ENCODE measurements around the gene CDH24. TPM values are rescaled to one million over a fixed set of nuclear protein-coding genes. Genes with fewer than 3 reads are reported as not detected.

CDH24 gene
- polyA plus RNA-seq, 2 of the 4 experiments (the other 2 are of a cell fraction) = 4.8 to 5.1 TPM

- TF ChIP-seq HMGXB4 (CRISPR knock-in tag; IDR thresholded peaks at IDR 0.05; ENCODE audit: borderline replicate concordance) (no peak), CBX8 (IDR thresholded peaks at IDR 0.05) (no peak), CHD2 (IDR thresholded peaks at IDR 0.05; ENCODE audit: low read length, partially characterized antibody) (no peak), ZFP36 (IDR thresholded peaks at IDR 0.05; ENCODE audit: borderline replicate concordance, partially characterized antibody) (no peak), HDAC2 (IDR thresholded peaks at IDR 0.05) (no peak), MYC (IDR thresholded peaks at IDR 0.05; ENCODE audit: borderline replicate concordance, low read length) (no peak), PHF8 (IDR thresholded peaks at IDR 0.05; ENCODE audit: borderline replicate concordance, low read depth) (no peak)
- TF ChIP-seq, protein P1, sequence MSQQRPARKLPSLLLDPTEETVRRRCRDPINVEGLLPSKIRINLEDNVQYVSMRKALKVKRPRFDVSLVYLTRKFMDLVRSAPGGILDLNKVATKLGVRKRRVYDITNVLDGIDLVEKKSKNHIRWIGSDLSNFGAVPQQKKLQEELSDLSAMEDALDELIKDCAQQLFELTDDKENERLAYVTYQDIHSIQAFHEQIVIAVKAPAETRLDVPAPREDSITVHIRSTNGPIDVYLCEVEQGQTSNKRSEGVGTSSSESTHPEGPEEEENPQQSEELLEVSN (IDR thresholded peaks at IDR 0.05; ENCODE audit: borderline replicate concordance, low read depth) = no peak
Observed at GRCh38 chr14:23057757-23058653, 685 bp upstream of the CDH24 start (continued).

DNA sequence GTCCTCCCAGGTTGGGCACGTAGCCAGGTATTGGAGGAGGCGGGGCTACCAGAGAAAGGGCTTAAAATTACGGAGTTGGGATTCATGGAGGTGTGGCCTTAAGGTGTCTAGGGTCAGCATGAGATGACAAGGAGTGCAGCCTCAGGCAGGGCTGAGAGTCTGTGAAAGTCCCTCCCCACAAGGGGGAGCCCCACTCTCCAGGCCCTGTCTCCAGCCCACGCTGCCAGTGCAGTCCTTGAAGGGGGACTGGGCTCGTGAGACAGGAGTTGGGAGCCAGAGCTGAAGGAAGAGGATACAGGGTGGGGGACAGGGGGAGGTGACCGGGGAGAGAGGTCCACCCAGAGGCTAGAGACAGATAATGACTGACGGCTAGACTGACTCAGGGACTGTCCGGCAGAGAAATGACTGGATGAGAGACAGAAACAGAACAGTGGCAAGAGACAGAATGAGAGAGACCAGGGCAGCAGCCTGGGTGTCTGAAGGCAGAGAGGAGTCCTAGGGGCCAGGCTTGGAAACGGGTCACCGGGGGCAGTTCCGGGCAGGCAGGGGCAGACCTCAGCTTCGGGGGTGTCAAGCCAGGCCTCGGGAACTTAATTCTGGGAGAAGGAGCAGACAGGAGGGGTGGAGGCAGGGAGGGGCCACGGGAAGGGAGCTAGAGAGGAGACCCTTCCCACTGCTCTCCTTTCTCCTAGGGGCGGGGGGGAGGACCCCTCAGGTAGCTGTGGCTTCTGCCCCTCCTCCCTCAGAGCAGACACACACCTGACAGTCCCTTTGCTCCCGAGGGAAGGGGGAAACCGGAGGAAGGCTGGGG, 970 bp downstream of the CDH24 start:
- under 1% methylated on average over 17 of the region's 17 CpGs for WGBS (ENCODE audit: missing lambda C conversion rate)
- POLR2A ChIA-PET = interaction anchor here (1.9 to 2.8 kb wide), 3 partner anchors 50 to 127 kb away, joined by 7 to 20 read pairs (median 13); partner anchors contain the start of gene PRMT5
- H3K4me2 ChIP-seq = peak overlapping the region; percentile 97
- no peaks in the 10 kb centered on the region for H3K9me3 ChIP-seq
- ATAC-seq (peak; percentile 64 to 86), FAIRE-seq (no peak), DNase-seq (ENCODE audit: low read depth in 1 of 2, low spot score in 1 of 2) (peak; percentile 84 to 97)
- H3K4me3 ChIP-seq = peak overlapping the region; percentile 71
- CTCF ChIA-PET = interaction anchor here (0.9 to 33.8 kb wide), 28 partner anchors 9 to 672 kb away, joined by 3 to 1206 read pairs (median 6); partner anchors contain the start of genes AJUBA, C14orf119, HAUS4 and PRMT5
- H3K27ac ChIP-seq = peak overlapping the region; percentile 18 to 89; a peak in 5 of 6 replicates
- peaks cover 24% of the 10 kb centered on the region for H3K4me1 ChIP-seq
- TF ChIP-seq MYC (IDR thresholded peaks at IDR 0.05; ENCODE audit: borderline replicate concordance, low read length) (no peak), CHD4 (IDR thresholded peaks at IDR 0.05; ENCODE audit: borderline replicate concordance) (no peak), ZC3H11A (IDR thresholded peaks at IDR 0.05) (no peak), HMGXB4 (CRISPR knock-in tag; IDR thresholded peaks at IDR 0.05; ENCODE audit: borderline replicate concordance) (no peak), NPAS2 (CRISPR knock-in tag; IDR thresholded peaks at IDR 0.05; ENCODE audit: borderline replicate concordance) (no peak), SMC3 (IDR thresholded peaks at IDR 0.05) (peak; percentile 65), RCOR1 (IDR thresholded peaks at IDR 0.05; ENCODE audit: low read depth, low read length) (no peak), RARB (CRISPR knock-in tag; IDR thresholded peaks at IDR 0.05) (no peak), RAD21 (conservative IDR thresholded peaks at IDR 0.05 in 1 of 2, IDR thresholded peaks at IDR 0.05 in 1 of 2) (peak; percentile 47 to 50), RFX5 (IDR thresholded peaks at IDR 0.05) (no peak), TFCP2L1 (CRISPR knock-in tag; IDR thresholded peaks at IDR 0.05) (no peak), PBX3 (IDR thresholded peaks at IDR 0.05) (no peak), JUN (IDR thresholded peaks at IDR 0.05) (no peak), MAZ (IDR thresholded peaks at IDR 0.05; ENCODE audit: borderline replicate concordance, low read depth, low read length) (0 out of 2 replicates have a peak, but pooled peaks have one; percentile 47), HOXB5 (CRISPR knock-in tag; IDR thresholded peaks at IDR 0.05) (no peak), HOXB13 (CRISPR knock-in tag; IDR thresholded peaks at IDR 0.05; ENCODE audit: low read depth) (no peak)
- TF ChIP-seq, protein P2, sequence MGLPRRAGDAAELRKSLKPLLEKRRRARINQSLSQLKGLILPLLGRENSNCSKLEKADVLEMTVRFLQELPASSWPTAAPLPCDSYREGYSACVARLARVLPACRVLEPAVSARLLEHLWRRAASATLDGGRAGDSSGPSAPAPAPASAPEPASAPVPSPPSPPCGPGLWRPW (IDR thresholded peaks at IDR 0.05) = no peak
- TF ChIP-seq, protein P3, sequence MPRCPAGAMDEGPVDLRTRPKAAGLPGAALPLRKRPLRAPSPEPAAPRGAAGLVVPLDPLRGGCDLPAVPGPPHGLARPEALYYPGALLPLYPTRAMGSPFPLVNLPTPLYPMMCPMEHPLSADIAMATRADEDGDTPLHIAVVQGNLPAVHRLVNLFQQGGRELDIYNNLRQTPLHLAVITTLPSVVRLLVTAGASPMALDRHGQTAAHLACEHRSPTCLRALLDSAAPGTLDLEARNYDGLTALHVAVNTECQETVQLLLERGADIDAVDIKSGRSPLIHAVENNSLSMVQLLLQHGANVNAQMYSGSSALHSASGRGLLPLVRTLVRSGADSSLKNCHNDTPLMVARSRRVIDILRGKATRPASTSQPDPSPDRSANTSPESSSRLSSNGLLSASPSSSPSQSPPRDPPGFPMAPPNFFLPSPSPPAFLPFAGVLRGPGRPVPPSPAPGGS (IDR thresholded peaks at IDR 0.05) = no peak
- TF ChIP-seq, protein P4, sequence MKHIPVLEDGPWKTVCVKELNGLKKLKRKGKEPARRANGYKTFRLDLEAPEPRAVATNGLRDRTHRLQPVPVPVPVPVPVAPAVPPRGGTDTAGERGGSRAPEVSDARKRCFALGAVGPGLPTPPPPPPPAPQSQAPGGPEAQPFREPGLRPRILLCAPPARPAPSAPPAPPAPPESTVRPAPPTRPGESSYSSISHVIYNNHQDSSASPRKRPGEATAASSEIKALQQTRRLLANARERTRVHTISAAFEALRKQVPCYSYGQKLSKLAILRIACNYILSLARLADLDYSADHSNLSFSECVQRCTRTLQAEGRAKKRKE (CRISPR knock-in tag; IDR thresholded peaks at IDR 0.05; ENCODE audit: low read depth) = no peak
- TF ChIP-seq, protein P1 (IDR thresholded peaks at IDR 0.05; ENCODE audit: borderline replicate concordance, low read depth) = peak; percentile 26; the same call in 1 of the 2 replicates

All from A549 (cell line).